GM21717 (cell line): ENCODE measurements around the gene WDR41.
"Not testable (repeated sequence)": the region's sequence is repeated elsewhere in the genome, so short reads cannot be mapped to it uniquely, and the experiment has no call there.

Experiments used
- ATAC-seq: cut with Tn5 transposase; IDR thresholded peaks from one replicate; pipeline ENCODE4 v1.9.1; 2021; ENCODE audit warnings: mild to moderate bottlenecking, moderate library complexity; ENCODE audit not compliant: unreplicated experiment

The WDR41 gene, protein sequence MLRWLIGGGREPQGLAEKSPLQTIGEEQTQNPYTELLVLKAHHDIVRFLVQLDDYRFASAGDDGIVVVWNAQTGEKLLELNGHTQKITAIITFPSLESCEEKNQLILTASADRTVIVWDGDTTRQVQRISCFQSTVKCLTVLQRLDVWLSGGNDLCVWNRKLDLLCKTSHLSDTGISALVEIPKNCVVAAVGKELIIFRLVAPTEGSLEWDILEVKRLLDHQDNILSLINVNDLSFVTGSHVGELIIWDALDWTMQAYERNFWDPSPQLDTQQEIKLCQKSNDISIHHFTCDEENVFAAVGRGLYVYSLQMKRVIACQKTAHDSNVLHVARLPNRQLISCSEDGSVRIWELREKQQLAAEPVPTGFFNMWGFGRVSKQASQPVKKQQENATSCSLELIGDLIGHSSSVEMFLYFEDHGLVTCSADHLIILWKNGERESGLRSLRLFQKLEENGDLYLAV

DNA sequence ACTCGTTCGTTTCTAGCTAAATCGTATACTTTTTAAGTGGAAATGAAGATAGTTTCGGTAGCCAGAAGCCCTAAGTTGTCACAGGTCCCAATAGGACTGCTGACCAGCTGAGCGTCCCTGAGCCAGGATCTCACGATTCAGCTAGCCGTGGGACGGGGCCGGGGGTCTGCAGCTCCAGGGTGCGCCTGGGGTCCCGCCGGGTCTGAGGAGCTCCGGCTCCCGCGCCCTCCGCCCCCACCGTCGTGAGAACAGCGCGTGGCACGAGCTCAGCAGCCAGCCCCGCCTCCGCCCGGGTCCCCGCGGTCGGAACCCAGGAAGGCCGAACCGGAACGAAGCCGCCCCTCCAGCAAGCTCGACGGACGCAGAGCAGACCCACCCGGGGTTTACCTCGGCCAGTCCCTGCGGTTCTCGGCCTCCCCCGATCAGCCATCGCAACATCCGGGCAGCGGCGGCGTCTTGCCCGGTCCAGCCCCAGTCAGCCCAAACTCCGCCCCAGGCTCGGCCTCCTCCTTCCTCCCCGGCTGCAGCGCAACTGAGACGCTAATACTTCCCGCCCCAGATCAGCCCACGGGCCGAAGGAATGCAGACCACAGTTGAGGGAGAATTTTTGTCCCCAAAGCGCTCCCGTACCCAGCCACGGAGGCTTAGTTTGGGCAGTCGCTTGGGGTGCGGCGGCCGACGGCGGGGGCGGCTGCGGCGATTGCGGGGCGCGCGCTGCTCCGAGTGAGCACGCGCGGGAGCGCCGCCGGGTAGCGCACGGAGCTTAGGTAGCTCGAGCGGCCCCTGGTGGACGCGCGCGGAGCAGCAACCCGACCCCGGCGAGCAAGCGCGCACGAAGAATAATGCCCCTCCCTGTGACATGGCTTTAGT is at the start of gene WDR41:
Gene WDR41 (minus strand): TSS at position 534 of the 870 bp plus-strand sequence. CDS start 96 bp downstream, at position 438.
- ATAC-seq, result peak; percentile 85

DNA sequence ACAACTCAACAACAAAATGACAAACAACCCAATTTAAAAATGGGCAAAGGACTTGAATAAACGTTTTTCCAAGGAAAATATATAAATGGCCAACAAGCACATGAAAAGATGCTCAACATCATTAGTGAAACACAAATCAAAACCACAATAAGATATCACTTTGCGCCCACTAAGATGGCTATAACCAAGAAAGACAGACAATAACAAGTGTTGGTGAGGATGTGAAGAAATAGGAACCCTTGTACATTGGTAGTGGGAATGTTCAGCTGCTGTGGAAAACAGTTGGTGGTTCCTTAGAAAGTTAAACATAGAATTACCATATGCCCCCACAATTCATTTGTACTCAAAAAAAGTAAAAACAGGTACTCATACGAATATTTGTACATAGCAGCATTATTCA is 39.2 kb upstream of the WDR41 start:
- no peak for ATAC-seq

DNA sequence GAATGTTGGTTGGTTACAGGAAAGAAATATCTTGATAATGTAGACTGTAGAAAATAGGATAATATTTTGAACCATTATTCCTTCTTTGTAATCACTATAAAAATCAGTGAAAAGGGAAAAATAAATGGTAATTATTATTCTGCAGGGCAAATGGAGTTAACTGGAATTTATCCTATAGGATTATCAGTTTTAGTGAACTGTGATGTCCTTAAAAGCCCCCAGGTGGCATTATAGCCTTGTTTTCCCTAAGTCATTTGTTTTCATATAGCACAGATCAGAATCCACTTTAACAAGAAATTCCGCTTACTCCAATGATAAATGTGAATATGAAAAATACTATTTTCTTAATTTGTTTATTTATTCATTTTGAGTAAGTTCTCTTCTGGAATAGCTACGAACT is 26.2 kb upstream of the WDR41 start:
- ATAC-seq, result no peak

DNA sequence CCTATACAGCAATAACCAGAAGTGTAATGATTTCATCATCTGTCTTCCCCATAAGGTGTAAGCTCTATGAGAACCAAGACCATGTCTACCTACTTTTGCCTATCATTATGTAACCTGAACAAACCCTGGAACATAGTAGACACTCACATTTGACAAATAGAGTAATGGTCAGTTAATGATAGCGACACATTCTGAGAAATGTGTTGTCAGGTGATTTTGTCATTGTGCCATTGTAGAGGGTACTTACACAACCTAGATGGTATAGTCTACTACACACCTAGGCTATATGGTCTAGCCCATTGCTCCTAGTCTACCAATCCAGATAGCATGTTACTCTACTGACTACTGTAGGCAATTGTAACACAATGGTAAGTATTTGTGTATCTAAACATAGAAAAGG is 22.3 kb upstream of the WDR41 start:
- ATAC-seq, result no peak

DNA sequence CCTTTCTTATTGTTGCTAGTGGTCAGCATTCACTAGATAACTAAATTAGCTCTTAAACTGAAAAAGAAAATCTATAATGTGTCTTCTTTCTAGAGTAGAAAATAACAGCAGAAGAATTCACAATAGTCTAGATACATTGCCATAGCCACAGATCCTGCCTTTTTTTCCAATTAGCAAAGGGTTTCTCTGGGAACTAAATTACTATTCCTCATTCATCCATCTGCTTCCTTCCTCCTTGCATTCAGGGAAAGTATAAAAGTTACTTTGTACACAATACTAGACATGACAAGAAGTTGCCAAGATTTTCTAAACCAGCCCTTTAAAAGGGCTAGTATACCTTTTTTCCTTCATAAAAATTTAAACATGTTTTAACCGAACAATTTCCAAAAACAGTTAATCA is 21.2 kb upstream of the WDR41 start:
- no peak for ATAC-seq

DNA sequence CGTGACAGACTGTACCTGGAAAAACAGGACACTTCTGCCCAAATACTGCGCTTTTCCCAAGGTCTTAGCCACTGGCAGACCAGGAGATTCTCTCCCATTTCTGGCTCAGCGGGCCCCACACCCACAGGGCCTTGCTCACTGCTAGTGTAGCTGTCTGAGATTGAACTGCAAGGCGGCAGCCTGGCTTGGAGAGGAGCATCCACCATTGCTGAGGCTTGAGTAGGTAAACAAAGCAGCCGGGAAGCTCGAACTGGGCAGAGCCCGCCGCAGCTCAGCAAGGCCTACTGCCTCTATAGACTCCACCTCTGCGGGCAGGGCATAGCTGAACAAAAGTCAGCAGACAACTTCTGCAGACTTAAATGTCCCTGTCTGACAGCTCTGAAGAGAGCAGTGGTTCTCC is 9.0 kb upstream of the WDR41 start:
- not testable (repeated sequence) for ATAC-seq

DNA sequence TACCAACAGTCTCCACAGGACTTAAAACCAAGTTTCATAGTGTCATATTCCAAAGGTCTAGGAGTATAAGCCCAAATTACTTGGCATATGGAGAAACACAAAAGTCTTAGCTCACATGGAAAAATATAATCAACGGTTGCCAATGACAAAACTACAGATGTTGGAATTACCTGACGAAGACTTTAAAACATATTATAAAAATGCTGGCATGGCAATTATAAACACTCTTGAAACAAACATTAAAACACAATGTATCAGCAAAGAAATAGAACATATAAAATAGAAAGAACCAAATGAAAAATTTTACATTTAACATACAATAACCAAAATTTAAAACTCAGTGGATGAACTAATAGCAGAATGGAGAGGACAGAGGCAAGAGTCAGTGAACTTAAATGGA is 7.9 kb upstream of the WDR41 start:
- no peak for ATAC-seq

DNA sequence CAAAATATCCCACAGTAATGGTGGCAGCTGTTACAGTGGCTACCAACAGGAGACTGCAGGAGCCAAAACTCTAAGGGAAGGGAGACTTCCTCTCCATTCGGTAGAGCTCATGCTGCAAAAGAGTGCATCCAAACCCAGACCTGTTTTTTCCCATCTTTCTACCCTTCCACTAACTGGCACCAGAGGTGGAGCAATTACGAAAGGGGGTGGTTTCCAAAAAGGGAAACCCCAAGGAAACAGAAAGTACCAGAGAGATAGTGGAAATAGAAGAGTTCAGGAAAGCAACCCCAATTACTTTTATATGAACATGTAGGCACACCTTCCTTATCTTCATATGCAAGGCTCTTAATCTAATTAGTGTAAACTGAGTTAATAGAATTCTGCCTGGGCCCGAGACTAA is 7.3 kb upstream of the WDR41 start:
- no peak for ATAC-seq

DNA sequence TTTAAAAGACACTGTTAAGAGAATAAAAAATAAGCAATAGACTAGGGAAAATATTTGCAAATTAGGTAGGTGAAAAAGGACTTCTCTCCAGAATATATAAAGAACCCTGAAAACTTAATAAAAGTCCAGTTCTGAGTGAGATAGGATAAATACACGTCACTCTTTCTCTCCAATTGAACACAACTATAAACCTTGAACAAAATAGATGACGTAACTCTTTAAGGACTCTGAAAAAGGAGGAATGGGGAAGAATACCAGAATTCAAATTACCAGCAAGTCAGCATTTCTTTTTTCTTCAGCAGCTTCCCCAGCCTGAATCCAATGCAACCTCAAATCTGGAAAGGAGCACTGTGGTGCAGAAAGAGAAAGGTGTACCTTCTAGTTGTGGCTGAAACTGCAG is 6.8 kb upstream of the WDR41 start:
- no peak for ATAC-seq

DNA sequence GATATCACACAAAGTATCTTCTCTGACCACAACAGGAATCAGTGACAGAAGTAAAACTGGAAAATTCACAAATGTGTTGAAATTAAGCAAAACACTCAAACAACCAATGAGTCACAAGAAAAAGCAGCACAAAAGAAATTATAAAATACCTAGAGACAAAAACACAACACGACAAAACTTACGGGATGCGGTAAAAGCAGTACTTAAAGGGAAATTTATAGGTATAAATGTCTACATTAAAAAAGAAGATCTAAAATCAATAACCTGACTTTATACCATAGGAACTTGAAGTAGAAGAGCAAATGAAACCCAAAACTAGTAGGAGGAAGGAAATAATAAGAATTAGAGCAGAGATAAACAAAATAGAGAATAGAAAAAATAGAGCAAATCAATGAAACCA is 2.8 kb upstream of the WDR41 start:
- ATAC-seq, result no peak

DNA sequence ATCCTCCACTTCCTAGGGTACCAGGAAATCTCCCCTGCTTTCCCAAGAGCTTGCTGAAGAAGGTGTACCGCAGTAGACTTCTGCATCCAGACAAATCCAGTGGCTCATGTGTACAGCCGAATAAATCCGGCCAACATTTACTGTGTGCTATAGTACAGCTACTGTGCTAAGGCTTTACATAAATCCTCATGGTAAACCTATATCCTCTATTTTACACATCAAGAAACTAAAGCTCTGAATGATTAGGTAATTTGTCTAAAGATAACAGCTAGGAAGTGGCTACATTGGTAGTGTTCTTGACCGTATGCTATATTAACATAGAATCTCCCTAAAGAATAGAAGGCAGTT is 511 bp upstream of the WDR41 start:
- ATAC-seq, result no peak

DNA sequence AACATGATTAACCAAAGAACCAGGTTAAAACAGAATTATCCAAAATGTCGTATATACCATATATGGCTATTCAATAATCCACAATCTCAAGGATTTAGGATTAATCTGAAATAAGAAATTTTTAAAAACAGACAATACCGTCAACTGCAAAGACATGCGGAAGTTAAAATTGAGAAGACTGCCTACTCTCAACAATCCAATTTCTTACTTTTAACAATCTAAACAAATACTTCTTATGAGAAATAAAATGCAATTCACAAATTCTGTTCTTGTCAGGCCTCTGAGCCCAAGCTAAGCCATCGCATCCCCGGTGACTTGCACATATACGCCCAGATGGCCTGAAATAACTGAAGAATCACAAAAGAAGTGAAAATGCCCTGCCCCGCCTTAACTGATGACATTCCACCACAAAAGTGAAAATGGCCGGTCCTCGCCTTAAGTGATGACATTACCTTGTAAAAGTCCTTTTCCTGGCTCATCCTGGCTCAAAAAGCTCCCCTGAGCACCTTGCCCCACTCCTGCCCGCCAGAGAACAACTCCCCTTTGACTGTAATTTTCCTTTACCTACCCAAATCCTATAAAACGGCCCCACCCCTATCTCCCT is 1.3 kb downstream of the WDR41 start:
- ATAC-seq, result not testable (repeated sequence)

DNA sequence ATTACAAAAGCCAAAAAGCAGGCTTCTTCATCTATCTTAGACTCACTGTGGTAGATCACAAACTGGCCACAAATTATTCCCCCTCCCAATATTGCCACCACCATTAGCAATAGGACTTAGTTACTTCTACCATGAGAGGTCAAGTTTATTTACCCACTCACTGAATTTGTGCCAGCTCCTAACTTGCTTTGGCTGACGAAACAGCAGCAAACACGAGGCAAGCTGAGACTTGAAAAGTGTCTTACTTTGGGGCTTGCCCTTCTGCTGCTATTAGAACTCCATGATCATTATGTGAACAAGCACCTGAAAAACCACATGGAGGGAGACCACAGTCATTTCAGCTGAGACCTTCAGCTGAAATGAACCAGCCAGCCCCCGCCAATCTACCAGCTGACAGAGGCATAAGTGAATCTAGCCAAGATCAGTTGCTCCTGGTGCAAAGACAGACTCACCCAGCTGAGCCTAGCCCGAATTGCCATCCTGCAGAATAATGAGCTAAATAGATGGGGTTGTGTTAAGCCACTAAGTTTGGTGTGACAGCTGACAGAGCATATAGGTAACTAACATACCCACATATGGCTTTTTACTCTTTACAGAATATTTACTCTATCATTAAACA is 5.7 kb downstream of the WDR41 start:
- no peak for ATAC-seq

DNA sequence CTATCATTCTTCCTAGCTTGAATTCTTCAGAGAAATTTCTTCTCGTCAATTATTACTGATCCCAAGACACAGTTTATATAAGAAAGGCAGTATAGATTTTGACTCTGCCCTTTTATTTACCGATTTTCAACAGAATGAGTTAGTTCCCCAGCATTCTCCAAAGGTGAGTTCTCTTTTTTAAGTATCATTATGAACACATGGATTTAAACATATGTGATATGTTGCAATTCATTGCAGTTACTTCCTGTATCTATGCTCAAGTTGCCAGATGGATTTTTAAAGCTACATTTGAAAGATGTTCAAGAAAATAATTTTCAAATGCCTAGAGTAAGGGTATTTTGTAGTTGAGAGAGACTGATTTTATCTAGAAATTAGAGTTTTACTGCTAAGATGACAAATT is 8.4 kb downstream of the WDR41 start:
- ATAC-seq, result no peak

DNA sequence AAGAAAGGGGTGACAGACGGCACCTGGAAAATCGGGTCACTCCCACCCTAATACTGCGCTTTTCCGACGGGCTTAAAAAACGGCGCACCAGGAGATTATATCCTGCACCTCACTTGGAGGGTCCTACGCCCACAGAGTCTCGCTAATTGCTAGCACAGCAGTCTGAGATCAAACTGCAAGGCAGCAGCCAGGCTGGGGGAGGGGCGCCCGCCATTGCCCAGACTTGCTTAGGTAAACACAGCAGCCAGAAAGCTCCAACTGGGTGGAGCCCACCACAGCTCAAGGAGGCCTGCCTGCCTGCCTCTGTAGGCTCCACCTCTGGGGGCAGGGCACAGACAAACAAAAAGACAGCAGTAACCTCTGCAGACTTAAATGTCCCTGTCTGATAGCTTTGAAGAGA is 17.1 kb downstream of the WDR41 start:
- ATAC-seq, result not testable (repeated sequence)

DNA sequence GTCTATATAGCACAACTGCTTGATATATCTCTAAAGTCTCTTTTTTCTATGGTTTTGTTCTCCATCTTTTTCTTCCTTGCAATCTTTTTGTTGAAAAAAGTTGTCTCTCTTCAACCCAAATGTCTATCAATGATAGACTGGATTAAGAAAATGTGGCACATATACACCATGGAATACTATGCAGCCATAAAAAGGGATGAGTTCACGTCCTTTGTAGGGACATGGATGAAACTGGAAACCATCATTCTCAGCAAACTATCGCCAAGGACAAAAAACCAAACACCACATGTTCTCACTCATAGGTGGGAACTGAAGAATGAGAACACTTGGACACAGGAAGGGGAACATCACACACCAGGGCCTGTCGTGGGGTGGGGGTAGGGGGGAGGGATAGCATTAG is 23.2 kb downstream of the WDR41 start:
- ATAC-seq, result not testable (repeated sequence)

DNA sequence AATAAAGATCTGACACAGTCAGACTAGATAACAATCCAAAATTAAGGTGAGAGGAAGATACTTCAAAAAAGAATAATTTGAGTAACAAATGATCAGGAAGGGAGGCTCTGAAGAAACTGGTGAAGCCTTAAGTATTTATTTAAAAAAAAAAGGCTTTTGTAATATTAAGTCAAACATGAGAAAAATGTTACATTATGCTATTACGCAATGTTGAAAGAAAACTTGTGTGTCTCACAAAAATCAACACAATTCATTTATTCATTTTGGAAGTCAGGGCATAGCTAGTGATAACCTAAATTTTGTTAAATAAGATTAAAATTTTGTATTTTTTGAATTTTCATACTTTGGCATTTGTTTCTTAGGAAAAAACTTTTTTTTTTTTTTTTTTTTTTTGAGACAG is 28.2 kb downstream of the WDR41 start:
- no peak for ATAC-seq

DNA sequence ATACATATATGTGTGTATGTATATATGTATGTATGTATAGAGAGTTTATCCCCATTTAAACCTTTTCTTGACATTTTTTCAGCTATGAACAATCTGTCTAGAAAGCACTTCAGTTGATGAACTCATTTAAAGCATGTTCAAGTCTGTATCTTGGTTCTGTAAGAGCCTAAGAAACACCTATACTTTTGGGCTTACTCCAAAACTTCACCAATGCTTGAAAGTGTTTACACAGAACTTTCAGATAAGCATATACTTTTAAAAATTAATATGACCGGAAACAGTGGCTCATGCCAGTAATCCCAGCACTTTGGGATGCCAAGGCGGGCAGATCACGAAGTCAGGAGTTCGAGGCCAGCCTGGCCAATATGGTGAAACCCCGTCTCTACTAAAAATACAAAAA is 30.8 kb downstream of the WDR41 start:
- no peak for ATAC-seq

DNA sequence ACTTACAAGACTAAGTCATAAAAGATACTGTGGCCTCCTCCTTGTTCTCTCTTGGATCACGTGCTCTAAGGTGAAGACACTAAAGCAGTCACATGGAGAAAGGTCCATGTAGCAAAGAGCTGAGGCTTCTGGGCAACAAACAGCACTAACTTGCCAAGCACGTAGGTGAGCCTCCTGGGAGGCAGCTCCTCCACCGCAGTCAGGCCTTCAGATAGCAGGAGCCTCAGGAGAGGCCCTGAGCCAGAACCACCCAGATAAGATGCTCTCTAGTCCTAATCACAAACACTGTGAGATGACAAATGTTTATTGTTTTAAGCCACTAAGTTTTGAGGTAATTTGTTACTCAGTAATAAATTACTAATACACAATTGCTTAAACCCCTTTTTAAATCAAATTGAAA is 38.0 kb downstream of the WDR41 start:
- no peak for ATAC-seq

DNA sequence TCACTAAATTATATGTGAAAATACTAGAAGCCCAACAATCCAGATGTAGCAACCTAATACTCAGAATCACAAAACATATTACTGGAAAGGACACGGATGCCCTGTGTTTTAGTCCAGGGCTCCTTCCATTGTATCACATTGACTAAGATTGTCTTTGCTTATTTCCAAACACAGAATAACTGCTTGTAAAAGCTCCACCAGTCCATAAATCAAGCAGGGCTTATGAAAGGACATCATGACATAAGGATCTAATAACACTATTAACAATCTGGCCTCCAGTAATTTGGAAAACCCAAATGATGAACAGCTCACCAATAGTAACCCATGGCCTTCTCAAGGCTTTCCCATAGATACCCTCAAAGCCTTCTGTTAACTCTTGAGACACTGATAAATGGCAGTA is 39.8 kb downstream of the WDR41 start:
- ATAC-seq, result no peak

DNA sequence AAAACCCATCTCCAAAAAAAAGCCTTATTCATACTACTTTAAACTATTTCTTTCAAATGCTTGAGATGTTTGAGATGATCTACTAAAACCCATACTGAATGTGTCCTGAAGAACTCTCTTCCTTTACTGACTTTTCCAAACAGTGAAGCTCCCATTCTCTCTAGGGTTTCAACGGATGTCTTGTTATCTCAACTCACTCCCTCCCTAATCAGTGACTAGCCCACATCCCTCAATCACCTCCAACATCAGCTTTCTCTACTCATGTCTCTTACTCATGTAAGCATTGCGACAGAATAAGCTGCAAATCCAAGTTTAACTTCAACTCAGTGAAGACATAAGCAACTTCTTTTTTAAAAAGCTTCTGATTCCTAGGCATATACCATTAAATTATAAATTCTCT is 42.1 kb downstream of the WDR41 start:
- no peak for ATAC-seq
